Testis (tissue), 2 donors: Measurements from ENCODE around the gene RGS3.

Experiments used
- POLR2A ChIP-seq: fragments of 450-650 bp; IDR thresholded peaks from one replicate; pipeline ENCODE4 v1.6.1; 2017; ENCODE audit warnings: antibody characterized with exemption, mild to moderate bottlenecking, moderate library complexity
- TF ChIP-seq, protein P1 (sequence below), 3 experiments: fragments of 450-650 bp in 2 of 3; fragments of 200-600 bp in 1 of 3; sonication (generic) in 1 of 3; IDR thresholded peaks; one replicate each; pipeline ENCODE4 v1.5.1; 2016 to 2019; ENCODE audit warnings: antibody characterized with exemption in 3 of 3, mild to moderate bottlenecking in 2 of 3, moderate library complexity in 1 of 3

DNA sequence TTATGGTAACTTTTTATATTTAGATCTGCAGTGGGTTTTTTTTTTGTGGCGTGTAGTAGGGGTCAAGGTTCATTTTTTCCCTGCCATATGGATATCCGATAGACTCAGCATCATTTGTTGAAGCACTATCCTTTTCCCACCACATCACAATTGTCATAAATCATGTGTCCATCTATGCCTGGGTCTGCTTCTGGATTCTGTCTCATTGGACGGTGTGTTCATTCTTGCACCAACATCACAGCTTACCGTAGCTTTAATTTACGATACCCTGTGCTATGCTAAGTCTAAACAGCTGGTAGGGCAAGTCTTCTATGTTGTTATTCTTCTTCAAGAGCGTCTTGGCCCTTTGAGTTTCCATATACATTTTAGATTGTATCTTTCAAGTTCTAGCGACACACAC is 175.0 kb downstream of the RGS3 start:
- TF ChIP-seq POLR2A: no peak
- TF ChIP-seq, protein P1, sequence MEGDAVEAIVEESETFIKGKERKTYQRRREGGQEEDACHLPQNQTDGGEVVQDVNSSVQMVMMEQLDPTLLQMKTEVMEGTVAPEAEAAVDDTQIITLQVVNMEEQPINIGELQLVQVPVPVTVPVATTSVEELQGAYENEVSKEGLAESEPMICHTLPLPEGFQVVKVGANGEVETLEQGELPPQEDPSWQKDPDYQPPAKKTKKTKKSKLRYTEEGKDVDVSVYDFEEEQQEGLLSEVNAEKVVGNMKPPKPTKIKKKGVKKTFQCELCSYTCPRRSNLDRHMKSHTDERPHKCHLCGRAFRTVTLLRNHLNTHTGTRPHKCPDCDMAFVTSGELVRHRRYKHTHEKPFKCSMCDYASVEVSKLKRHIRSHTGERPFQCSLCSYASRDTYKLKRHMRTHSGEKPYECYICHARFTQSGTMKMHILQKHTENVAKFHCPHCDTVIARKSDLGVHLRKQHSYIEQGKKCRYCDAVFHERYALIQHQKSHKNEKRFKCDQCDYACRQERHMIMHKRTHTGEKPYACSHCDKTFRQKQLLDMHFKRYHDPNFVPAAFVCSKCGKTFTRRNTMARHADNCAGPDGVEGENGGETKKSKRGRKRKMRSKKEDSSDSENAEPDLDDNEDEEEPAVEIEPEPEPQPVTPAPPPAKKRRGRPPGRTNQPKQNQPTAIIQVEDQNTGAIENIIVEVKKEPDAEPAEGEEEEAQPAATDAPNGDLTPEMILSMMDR (IDR thresholded peaks at IDR 0.05): no peak
